H4 (cell line): Measurements from ENCODE around the gene NXT1. TPM values are rescaled to one million over a fixed set of nuclear protein-coding genes. Genes with fewer than 3 reads are reported as not detected.
"Not testable (repeated sequence)": the region's sequence is repeated elsewhere in the genome, so short reads cannot be mapped to it uniquely, and the experiment has no call there.

Experiments used
- DNase-seq: peaks from one replicate; pipeline ENCODE4 v3.0.0-alpha.2; 2015; ENCODE audit warnings: low spot score
- total RNA-seq: library from RNA; depleted of rRNA; stranded (reverse); fragments of >200 nt; shearing (Covaris generic); gene quantifications from 2 replicates; pipeline ENCODE4 v1.2.3, GENCODE V29; 2014

NXT1 gene
- total RNA-seq, 1 experiment from 2014 or later: 66.8 TPM

DNA sequence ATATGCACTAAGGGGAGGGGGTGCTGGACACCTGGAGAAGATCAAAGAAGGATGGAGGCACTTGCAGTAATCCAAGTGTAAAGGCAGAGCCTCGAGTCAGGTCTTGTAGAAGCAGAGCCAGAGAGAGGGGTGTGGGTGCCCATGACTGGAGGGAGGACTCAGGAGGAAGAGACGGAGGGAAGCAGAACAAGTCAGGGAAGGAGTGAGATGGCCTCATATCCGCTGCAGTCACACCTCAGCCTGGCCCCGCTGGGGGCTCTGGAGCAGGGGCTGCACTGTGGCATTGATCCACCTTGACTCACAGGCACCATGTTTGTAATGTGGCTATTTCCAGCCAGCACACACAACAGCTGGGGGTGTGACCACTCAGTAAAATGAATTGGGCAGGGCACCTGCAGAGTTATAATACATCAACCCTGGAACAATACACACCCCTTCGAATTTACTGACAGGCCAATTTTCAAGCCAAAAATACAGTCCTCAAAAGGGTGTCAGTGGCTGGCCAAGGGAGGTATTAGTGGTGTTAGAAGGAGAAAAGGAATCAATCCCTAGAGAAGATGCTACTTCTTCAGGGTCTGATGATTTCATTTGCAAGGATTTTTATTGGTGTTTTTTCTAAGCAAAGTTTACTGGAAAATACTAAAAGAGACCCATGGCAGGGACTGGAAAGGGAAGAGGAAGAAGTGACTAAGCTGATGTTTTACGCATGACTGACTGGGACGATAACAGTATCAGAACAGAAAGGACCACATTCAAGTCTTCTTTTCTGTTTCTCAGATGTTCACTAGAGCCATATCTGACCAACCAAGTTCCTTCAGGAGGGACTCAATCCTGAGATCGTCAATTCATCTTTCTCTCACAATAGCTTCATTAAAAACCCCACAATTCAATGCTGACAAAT is 18.9 kb upstream of the NXT1 start:
- DNase-seq: no peak

DNA sequence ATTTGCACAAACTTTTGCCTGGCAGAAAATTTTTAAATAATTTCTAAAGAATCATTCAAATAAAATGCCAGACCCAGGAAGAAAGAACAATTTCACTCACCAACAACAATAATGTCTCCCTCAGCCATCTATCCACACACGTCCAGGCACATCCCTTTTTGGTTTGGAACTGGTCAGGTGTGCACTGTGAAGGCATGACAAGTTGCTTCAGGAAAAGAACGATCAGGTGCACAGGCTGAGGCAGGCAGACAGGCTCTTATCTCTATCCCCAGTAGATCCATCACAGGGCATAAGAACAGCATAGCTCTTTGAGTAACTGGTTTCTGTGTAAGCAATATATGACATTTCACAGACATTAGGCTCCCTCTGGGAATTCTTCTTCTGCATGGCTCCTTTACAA is 18.1 kb upstream of the NXT1 start:
- no peak for DNase-seq

DNA sequence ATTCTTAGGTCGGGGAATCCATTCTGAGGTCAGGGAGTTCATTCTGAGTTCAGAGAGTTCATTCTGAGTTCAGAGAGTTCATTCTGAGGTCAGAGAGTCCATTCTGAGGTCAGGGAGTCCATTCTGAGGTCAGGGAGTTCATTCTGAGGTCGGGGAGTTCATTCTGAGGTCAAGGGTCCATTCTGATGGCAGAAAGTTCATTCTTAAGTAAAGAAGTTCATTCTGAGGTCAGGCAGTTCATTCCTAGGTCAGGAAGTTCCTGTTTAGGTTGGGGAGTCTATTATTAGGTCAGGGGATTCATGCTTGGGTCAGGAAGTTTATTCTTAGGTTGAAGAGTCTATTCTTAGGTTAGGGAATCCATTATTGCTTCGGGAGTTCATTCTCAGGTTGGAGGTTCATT is 16.5 kb upstream of the NXT1 start:
- no peak for DNase-seq

DNA sequence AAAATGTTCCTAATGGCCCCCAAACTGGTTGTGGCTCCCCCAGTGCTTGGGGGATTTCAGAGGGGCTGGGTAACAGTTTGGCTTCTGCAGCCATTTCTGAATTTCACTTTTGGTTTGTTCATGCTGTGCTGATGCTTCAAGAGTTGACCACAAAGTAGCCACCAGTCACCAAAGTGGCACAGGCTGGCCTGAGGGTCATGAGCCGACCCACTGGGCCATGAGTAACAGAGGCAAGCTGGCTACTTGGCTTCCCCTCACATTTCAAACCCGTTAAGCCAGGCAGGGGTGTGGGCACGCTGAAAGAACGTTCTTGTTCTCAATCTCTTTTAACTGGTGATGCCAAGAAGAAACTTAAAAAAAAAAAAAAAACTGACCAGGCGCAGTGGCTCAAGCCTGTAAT is 15.1 kb upstream of the NXT1 start:
- no peak for DNase-seq

DNA sequence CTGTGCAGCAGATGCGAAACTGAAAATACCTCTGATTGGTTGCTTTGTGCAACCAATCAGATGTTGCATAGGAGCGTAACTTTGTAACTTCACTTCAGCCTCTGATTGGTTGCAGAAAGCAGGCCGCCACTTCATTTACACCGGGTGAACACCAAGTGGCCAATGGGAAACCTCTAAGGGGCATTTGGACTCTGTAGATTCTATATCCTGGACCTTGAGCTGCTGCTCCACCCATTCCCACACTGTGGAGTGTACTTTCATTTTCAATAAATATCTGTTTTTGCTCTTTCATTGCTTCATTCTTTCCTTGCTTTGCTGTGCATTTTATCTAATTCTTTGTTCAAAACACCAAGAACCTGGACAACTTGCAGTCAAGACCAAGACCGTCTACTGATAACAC is 14.1 kb upstream of the NXT1 start:
- DNase-seq: no peak

DNA sequence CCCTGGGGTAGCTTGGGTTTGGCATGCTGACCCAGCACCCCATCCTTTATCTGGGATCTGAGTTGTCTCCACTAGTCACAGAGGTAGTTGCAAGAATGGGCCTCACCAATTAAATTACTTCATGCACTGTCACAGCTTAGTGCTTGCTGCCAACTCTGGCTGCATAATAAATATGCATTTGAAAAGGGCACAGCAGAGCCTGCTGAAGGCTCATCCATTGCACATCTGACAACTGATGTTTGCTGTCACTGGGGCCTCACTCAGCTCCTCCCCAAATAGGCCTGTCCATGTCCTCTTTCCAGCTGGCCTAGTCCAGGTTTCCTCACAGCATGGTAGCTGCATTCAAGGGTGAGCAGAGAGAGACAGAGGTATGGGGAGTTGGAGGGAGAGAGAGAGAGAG is 13.3 kb upstream of the NXT1 start:
- DNase-seq: no peak

DNA sequence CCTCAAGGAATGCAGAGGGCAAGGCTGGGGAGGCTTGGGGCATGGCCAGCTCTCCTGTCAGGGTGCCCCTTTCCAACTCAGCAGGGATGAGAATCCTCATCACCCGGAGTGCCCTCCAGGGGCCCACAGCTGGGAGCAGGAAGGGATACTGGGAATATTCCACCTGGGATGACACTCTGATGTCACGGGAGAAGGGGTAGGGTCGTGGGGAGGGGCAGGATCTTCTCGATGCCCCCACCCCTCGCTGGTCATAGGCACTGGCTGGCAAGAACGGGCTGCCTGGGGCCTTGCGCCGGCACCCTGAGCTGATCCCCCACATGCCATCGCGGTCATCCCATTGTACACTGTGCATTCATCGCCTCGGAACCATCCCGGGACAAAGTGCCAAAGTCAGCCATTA is 10.6 kb upstream of the NXT1 start:
- no peak for DNase-seq

DNA sequence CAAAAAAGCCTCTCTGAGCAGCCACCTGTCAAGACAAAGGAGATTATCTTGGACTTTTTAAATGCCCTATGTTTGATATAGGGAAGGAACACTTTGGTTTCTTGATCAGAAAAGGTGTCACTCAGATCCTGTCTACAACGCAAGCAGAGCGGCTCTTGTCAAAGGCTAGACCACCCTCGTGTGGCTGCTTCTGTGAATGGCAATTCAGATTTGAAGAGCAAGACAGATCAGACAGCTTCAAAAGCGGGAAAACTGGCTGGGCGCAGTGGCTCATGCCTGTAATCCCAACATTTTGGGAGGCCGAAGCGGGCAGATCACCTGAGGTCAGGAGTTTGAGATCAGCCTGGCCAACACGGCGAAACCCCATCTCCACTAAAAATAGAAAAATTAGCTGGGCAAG is 10.1 kb upstream of the NXT1 start:
- DNase-seq: peak; percentile 53

DNA sequence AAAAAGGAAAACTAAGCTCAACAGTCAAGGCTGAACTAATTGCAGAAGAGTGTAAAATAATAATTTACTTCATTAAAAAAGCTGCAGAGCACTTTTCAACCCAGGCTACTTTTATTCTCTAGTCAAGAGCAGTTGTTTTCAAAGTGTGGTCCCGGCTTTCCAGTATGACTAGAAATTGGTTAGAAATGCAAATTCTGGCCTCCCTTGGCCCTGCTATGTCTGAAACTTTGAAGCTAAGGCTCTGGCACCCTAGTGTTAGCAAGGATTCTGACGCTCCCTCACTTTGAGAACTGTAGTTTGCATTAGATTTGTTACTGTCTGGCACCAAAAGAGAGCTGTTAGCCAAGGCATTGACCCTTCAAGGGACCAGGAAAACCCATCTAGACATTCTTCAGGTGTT is 9.5 kb upstream of the NXT1 start:
- DNase-seq: no peak

DNA sequence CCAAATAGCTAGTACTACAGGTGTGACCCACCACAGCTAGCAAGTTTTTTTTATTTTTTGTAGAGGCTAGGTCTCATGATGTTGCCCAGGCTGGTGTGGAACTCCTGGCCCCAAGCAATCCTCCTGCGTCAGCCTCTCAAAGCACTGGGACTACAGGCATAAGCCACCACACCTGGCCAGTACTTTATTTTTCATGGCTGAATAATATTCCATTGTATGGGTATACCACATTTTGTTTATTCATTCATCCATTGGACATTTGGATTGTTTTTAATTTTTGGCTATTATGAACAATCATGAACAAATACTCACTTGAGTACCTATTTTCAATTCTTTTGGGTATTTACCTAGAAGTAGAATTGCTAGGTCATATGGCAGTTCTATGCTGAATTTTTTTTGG is 7.0 kb upstream of the NXT1 start:
- DNase-seq: no peak

DNA sequence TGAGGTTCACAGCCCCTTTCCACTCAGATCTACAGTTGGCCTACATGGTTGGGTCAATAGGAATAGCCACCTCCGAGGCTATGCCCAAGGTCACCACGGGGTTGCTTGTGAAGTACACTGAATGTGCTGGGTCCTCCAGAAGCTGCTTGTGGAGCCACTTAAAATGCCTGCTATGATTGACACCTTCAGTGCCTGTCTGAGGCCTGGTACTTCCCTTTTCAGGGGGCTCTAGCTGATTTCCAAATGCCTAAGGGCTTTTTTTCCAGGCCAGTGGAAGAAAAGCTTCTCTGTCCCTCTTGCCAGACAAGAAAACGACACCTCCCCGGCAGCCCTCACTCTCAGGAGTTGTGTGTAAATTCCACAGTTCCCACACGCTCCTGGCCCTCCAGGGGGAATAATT is 6.3 kb upstream of the NXT1 start:
- DNase-seq: no peak

DNA sequence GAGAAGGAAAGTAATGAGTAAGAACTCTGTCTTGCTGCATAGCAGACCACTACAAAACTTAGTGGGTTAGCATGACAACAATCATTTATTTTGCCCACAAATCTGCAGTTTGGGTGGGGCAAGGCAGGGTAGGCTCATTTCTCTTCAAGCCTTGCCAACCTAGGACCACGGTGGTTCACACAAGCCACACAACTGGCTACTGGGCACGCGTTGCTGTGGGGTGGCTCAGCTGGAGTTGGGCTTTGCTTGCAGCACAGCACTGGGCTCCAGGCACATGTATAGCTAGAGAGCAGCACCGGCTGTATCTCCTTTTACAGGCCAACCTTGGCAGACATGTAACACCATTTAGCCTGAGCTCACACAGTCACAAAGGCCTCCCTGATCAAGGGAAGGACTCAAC is 4.6 kb upstream of the NXT1 start:
- DNase-seq: no peak

DNA sequence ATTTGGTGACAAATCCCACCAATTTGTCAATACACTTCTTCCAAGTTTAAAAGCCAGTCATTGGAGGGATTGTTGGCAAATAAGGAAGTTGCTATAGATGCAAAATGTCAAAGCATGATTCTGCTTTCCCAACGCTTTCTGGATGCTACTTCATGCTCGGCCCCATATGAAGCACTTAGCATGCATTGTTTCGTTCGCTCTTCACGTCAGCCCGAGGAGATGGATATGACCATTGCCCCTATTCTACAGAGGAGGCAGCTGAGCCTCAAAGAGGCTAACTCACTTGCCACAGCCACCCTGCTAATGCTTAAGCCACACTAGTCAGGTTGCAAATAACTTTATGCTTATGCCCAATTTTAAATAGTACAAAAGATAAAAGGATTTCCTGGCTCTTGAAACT is 2.8 kb upstream of the NXT1 start:
- no peak for DNase-seq

DNA sequence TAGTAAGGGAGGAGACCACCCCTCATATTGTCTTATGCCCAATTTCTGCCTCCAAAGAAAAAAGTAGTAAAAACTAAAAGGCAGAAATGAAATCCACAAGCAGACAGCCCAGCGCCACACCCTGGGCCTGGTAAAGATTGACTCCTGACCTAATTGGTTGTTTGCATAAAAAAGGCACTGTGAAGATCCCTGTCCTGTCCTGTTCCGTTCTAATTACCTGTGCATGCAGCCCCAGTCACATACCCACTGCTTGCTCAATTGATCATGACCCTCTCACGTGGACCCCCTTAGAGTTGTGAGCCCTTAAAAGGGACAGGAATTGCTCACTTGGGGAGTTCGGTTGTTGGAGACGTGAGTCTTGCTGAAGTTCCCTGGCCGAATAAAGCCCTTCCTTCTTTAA is 2.1 kb upstream of the NXT1 start:
- DNase-seq: not testable (repeated sequence)

DNA sequence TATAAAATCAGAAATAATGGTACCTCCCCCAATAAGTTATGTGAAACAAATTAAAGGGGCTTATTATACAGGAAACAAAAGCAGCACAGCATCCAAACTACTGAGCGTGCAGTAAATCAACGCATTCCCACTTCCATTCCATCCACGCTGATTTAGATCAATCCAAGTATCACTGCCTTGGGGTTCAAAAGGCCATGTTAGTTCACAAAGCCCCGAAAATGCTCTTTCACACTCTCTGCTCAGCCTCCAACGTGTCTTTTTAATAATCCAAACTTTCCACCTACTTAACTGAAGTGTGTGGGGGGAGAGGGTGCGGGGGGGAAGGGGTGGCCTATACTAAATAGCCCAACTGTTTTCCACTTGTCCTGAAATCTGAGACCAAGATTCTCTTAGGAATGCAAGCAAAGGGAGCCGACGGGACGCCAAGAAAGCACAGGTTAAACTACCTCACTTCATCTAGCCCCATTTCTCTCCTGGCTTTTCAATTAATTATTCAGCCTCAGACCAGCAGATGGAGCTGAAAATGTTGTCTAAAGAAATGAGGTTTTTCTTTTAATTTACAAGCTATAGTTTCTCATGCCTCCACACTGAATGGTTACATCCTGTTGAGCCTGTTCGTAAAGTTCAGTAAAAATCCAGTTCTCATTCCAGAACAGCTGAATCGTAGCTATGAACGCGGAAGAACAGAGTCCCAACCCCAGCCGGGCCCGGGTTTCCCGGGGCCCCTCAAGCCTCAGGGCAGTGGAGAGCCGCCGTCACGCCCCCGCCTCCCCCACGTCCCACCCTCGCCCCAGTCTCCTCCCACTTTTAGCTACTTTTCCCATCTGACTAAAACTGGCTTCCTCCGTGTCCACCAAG is 1.0 kb upstream of the NXT1 start:
- DNase-seq: no peak

DNA sequence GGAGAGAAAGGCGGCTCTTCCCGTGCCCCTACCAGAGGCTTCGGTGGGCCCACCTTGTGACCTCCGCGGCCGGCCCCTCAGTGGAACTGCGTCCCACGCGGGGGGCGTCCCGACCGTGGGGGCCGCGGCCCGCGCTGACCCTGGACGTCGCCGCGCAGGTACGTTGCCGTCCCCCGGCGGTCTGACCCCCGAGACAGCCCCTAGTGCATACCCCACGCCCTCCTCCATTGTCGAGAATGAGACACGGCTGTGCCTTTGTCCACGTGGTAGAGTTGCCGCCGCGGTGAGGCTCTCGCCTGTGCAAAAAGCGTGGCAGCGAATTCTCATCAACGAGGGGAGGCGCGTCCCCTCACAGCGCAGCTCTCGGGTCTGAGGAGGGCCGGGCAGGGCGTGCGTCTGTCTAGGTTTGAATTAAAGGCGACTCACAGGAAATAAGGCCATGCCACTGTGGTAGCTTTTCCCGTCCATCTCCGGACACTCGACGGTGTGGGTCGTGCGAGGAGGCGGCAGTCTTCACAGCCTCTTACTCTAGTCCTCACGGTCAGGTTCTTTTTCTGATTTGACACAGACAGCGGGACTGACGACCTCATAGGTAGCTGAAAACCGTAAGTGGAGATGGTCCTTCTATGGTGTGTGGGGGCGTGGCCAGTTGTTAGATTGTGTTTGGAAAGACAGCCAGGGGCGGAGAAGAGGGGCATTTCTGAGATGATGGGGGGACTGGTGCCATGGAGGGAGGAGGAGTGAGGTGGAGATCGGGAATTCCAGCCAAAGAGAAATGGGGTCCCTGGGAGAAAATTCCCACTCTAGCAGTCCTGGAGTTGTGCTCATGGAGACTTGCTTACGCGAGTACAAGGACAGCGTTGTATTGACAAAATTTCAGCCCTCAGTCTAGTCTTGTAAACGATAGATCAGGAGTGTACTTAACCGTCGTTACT is 580 bp downstream of the NXT1 start:
- DNase-seq: peak; percentile 19

DNA sequence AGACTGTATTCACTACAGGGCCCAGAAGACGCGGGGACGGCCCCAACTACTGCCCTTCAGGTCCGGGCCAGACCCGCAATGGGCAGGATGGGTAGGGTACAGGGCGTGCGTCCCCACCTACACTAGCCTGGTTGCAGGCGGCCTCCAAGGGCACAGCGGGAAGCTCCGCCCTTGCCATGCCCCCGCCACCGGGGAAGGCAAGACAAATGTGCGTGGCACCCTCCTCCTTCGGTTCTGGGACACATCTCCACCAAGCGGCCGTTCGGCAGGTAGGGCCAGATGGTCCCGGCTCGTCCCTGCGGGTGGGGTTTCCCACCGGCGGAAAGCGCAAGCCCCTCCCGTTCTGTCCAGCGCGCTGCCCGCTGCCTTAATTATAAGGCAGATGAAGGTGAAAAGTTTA is 5.6 kb downstream of the NXT1 start:
- DNase-seq: no peak

DNA sequence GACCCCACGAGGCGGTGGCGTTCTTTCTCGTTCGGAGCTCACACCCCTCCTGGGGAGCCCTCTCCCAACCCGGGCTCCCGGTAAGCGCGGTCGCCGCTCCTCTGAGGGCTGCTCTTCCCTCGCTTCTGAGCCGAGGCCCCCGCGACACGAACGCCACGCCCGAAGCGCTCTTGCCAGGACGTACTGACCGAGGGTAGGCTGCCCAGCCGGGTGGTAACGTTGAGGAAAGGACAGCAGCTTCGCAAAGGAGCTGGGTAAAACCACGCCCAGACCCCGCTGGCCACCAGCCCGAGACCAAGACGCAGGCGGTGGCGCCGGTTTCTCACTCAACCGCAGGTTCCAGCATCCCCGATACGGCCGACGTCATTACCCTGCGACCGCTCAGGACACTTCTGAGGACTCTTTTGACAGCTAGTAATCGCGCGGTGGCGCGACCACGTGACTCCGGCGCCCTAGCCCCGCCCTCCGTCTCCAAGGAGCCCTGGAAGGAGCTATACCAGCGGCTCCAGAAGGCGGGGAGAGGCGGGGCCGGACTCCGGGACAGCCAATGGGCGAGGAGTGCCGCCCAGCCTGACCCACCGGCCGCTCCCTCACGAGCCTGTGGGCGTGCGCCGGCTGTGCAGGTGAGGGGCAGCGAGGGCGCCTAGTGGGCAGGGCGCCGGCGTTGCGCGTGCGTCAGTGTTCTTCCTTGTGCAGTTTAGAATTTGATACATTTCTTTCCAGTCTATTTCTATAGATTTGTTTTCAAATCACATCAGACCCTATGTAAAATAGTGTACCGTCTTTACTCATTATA is 7.4 kb downstream of the NXT1 start:
- peak; percentile 98 for DNase-seq

DNA sequence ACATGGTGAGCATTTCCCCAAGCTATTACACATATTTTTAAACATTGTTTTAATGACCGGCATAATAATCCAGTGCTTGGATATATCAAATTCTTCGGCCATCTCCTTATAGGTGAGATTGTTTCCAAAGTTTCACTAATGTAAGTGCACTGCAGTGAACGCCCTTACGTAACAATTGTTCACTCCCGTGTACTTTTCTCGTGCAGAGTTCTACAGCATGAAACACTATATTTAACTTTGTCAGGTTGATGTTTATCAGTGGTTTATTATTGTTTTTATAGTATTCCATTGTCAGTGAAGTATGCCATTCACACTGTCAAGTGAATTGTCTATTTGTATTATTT is 7.9 kb downstream of the NXT1 start:
- DNase-seq: no peak

DNA sequence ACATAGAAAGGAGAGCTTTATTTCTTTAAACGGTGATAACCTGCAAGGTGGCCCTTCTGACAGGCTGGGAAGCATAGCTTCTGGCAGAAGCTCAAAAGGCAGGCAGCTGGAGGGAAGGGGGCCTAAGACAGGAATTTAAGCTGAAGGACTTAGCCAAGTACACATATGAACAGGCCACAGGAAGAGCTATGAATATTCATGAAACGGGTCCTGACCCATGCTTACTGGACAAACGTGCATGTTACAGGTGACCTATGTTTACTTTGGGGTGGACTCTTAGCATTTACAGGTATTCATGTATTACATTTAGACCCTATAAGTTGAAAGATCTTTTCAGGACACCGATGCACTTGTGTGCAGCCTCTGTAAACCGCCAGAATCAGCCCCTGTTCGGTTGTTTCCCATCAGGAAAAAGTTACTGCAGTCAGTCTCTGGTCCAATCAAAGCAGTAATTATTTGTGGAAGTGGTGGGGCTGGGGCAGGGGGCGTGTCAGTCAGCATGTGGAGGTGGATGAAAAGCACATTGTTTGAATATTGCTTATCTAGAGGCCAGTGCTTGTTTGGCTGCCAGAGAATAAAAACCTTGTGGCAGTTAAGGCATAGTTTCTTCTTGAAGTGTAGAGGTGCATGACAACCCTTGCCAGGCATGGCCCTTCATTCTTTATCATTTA is 8.5 kb downstream of the NXT1 start:
- no peak for DNase-seq

DNA sequence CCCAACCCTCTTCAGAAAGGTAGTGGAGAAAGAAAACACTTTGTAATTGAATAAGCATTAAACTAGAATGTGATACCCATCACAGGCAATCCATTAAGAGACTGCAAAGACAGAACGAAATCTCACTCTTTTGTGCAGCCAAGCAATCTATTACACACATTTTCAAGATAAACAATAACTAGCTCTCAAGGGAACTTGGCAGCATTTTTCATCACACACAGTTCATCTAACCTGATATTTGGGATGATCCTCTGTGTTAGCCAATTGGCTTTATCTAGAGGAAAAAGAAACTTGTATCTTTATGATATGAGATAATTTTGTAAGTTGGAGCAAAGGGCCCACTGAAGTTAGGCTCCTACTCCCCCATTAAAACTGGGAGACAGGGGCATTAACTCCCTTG is 9.9 kb downstream of the NXT1 start:
- no peak for DNase-seq
